ENCODE results near the gene SPPL2B. TPM values are rescaled to one million over a fixed set of nuclear protein-coding genes. Genes with fewer than 3 reads are reported as not detected.
A peak's percentile ranks its signal among the peaks of the same experiment; 100 is the strongest.

SPPL2B gene
- total RNA-seq, 1 donor from 2014 or later = 52.3 TPM

- H3K27ac ChIP-seq = peak overlapping the region; percentile 87
- H3K27me3 ChIP-seq (ENCODE audit: low read depth) = peaks cover 56% of the 10 kb centered on the region
- DNase-seq = peak; percentile 82
- H3K36me3 ChIP-seq = no peaks in the 10 kb centered on the region
- H3K9me3 ChIP-seq = no peaks in the 10 kb centered on the region
- TF ChIP-seq CTCF (IDR thresholded peaks at IDR 0.05) = no peak
- peak; percentile 61 to 64 for ATAC-seq
- intact Hi-C loops (cut with DNase I) = no loop called here
- H3K4me3 ChIP-seq = peak overlapping the region; percentile 54
- peaks cover 34% of the 10 kb centered on the region for H3K4me1 ChIP-seq
Measured at GRCh38 chr19:2289714-2290435, 38.6 kb upstream of the SPPL2B start.

DNA sequence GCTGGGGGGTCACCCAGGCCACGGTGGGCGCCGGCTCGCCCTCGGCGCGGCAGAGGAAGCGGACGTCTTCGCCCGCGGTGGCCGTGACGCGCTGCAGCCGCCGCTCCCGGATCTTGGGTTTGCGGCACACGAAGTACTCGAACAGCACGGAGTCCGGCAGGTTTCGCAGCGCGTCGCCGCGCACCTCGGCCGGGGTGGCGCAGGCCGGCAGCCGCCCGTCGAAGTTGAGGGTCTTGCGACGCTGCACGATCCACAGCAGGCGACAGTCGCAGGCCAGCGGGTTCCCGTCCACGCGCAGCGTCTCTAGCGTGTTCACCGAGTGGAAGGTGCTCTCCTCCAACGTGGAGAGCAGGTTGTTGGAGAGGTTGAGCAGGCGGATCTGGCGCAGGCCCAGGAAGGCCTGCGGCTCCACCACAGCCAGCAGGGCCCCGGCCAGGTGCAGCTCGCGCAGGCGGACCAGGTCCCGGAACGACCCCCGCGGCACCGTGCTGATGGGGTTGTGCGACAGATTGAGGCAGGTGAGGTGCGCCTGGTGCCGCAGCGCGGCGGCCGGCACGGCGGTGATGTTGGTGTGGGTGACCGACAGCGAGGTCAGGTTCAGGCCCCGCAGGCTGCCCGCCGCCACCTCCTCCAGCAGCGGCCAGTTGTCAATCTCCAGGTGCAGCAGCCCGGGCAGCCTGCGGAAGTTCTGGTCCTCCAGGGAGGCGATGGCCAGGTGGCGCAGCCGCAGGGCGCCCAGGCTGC, 37.9 kb upstream of the SPPL2B start:
- Histone ChIP-seq H3K36me3 (no peaks in the 10 kb centered on the region), H3K4me1 (peaks cover 37% of the 10 kb centered on the region), H3K4me3 (peak overlapping the region; percentile 54), H3K9me3 (no peaks in the 10 kb centered on the region), H3K27me3 (ENCODE audit: low read depth) (peaks cover 56% of the 10 kb centered on the region), H3K27ac (peak overlapping the region; percentile 87)
- ATAC-seq = peak in 1 of 2 donors; percentile 17
- intact Hi-C loops (cut with DNase I) = no loop called here
- DNase-seq = no peak
- TF ChIP-seq CTCF (IDR thresholded peaks at IDR 0.05) = no peak

DNA sequence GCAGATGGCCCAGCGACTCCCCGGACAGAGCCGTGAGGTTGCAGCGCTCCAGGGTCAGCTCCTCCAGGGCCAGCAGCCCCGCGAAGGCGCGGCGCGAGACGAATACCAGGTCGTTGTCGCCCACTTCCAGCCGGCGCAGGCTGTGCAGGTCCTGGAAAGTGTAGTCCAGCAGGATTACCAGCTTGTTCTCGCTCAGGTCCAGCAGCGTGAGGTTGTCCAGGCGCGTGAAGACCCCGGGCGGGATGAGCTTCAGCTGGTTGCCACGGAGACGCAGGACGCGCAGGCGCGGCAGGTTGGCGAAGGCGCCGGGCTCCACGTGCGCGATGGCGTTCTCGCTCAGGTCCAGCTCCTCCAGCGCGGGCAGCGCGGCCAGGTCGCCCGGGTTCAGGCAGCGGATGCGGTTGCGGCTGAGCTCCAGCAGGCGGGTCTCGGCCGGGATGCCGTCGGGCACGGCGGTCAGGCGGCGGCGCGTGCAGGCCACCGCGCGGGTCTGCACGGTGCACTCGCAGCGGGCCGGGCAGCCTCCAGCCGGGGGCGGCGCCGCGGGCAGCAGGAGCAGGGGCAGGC, 37.2 kb upstream of the SPPL2B start:
- H3K9me3 ChIP-seq = no peaks in the 10 kb centered on the region
- peak overlapping the region; percentile 87 for H3K27ac ChIP-seq
- ATAC-seq (peak in 1 of 2 donors; percentile 4), DNase-seq (no peak)
- H3K36me3 ChIP-seq = no peaks in the 10 kb centered on the region
- peaks cover 62% of the 10 kb centered on the region for H3K27me3 ChIP-seq (ENCODE audit: low read depth)
- intact Hi-C loops (cut with DNase I) = no loop called here
- H3K4me3 ChIP-seq = peak overlapping the region; percentile 54
- no peak for TF ChIP-seq CTCF (IDR thresholded peaks at IDR 0.05)
- peaks cover 37% of the 10 kb centered on the region for H3K4me1 ChIP-seq

DNA sequence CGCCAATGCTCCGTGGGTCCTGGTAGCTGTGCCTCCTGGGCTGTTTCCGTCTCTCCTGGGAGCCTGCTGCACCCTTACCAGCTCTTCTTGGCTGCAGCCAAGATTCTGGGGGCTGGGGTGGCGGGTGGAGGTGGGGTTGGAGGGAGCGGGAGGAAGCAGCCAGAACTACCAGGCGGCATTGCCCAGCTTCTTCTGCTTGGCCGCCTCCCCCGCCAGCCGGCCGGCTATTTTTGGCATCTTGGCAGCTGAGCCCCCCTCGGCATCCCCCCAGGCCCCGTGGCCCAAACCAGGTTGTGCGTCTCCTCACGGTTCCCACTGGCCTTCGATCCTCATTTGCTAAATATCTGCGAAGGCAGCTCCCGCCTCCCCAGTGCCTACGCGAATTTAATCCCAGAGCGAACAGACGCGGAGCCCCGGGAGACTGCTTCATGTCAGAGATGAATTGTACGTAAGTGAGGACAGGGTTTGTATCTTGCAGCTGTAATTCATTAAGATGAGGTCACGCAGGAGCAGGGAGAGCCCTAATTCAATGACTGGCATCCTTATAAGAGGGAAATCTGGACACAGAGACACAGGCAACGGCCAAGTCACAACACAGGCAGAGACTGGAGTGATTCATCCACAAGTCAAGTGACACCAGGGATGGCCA, 33.7 kb upstream of the SPPL2B start:
- TF ChIP-seq CTCF (IDR thresholded peaks at IDR 0.05) = no peak
- DNase-seq (no peak), ATAC-seq (no peak)
- Histone ChIP-seq H3K36me3 (no peaks in the 10 kb centered on the region), H3K4me3 (no peak overlapping the region), H3K27ac (no peak overlapping the region), H3K27me3 (ENCODE audit: low read depth) (peaks cover 49% of the 10 kb centered on the region), H3K4me1 (peaks cover 26% of the 10 kb centered on the region), H3K9me3 (no peaks in the 10 kb centered on the region)
- intact Hi-C loops (cut with DNase I) = no loop called here

GRCh38 chr19:2296141-2296540, 32.3 kb upstream of the SPPL2B start:
- Histone ChIP-seq H3K9me3 (no peaks in the 10 kb centered on the region), H3K27ac (no peak overlapping the region), H3K27me3 (ENCODE audit: low read depth) (peaks cover 45% of the 10 kb centered on the region), H3K4me1 (peaks cover 13% of the 10 kb centered on the region), H3K36me3 (no peaks in the 10 kb centered on the region), H3K4me3 (no peak overlapping the region)
- ATAC-seq (no peak), DNase-seq (no peak)
- intact Hi-C loops (cut with DNase I) = no loop called here
- TF ChIP-seq CTCF (IDR thresholded peaks at IDR 0.05) = no peak

All from lower lobe of right lung (tissue), 2 donors.